Endometrium (tissue), 2 donors: ENCODE results near the gene DPYD.

Experiments used
- FAIRE-seq: peaks from 2 replicates; lab custom pipeline; 2012; peaks lifted over from hg19 to GRCh38; lab: Jason Lieb, UNC
- donor health status: control.
- donor health status: control.

DPYD gene

GRCh38 chr1:97691325-97691724 lies 229.5 kb downstream of the DPYD start:
- no peak for FAIRE-seq

GRCh38 chr1:97685360-97685759 lies 235.5 kb downstream of the DPYD start:
- FAIRE-seq = no peak

- no peak for FAIRE-seq
Measured at GRCh38 chr1:97680894-97681293, 239.9 kb downstream of the DPYD start.

- no peak for FAIRE-seq
Measured at GRCh38 chr1:97680470-97680869, 240.4 kb downstream of the DPYD start.

- FAIRE-seq = no peak
Measured at GRCh38 chr1:97677702-97678101, 243.1 kb downstream of the DPYD start.

GRCh38 chr1:97674517-97674916 lies 246.3 kb downstream of the DPYD start:
- FAIRE-seq = no peak

GRCh38 chr1:97668945-97669344 lies 251.9 kb downstream of the DPYD start:
- no peak for FAIRE-seq

- peak; percentile 63 for FAIRE-seq
Measured at GRCh38 chr1:97660431-97661105, 260.3 kb downstream of the DPYD start.

- no peak for FAIRE-seq
Measured at GRCh38 chr1:97654876-97655585, 265.8 kb downstream of the DPYD start.

- no peak for FAIRE-seq
Measured at GRCh38 chr1:97651250-97651649, 269.6 kb downstream of the DPYD start.

- FAIRE-seq = no peak
Measured at GRCh38 chr1:97649591-97649990, 271.2 kb downstream of the DPYD start.

GRCh38 chr1:97647776-97648175 lies 273.1 kb downstream of the DPYD start:
- FAIRE-seq = no peak

GRCh38 chr1:97646071-97646470 lies 274.8 kb downstream of the DPYD start:
- FAIRE-seq = no peak

GRCh38 chr1:97640677-97641076 lies 280.2 kb downstream of the DPYD start:
- no peak for FAIRE-seq

- FAIRE-seq = no peak
Measured at GRCh38 chr1:97636941-97637340, 283.9 kb downstream of the DPYD start.

GRCh38 chr1:97634758-97635157 lies 286.1 kb downstream of the DPYD start:
- no peak for FAIRE-seq

- no peak for FAIRE-seq
Measured at GRCh38 chr1:97632776-97633175, 288.1 kb downstream of the DPYD start.

- no peak for FAIRE-seq
Measured at GRCh38 chr1:97632075-97632474, 288.8 kb downstream of the DPYD start.

- no peak for FAIRE-seq
Measured at GRCh38 chr1:97630948-97631347, 289.9 kb downstream of the DPYD start.

GRCh38 chr1:97630281-97630680 lies 290.6 kb downstream of the DPYD start:
- FAIRE-seq = no peak

GRCh38 chr1:97623220-97623619 lies 297.6 kb downstream of the DPYD start:
- no peak for FAIRE-seq

GRCh38 chr1:97621955-97622354 lies 298.9 kb downstream of the DPYD start:
- no peak for FAIRE-seq

GRCh38 chr1:97619706-97620105 lies 301.1 kb downstream of the DPYD start:
- no peak for FAIRE-seq

- FAIRE-seq = no peak
Measured at GRCh38 chr1:97610748-97611147, 310.1 kb downstream of the DPYD start.
